PFSK-1 (cell line): ENCODE results near the gene XCR1.

Experiments
- POLR2AphosphoS5 ChIP-seq: IDR thresholded peaks from 2 replicates; pipeline ENCODE4 v1.6.1; 2012; ENCODE audit warnings: low read depth, mild to moderate bottlenecking, control low read depth, low read length, moderate library complexity
- REST ChIP-seq, 2 experiments: IDR thresholded peaks; 2 replicates each; pipeline versions ENCODE4 v1.6.1 to v1.8.0; 2011 to 2012; ENCODE audit warnings: low read depth in 2 of 2, low read length in 2 of 2, control low read depth in 1 of 2, inconsistent platforms in 1 of 2, mild to moderate bottlenecking in 1 of 2, moderate library complexity in 1 of 2; ENCODE audit not compliant: insufficient read depth in 1 of 2

- TF ChIP-seq REST (IDR thresholded peaks at IDR 0.05; ENCODE audit: insufficient read depth in 1 of 2, low read depth in 2 of 2, low read length in 2 of 2) (no peak), POLR2AphosphoS5 (no peak)
Observed at GRCh38 chr3:45968149-45968548, 59.1 kb downstream of the XCR1 start.
